GM12878 (cell line): ENCODE data around the gene TMPRSS4. TPM values are rescaled to one million over a fixed set of nuclear protein-coding genes. Genes with fewer than 3 reads are reported as not detected.

Experiments
- ATAC-seq: fragments of 200-7000 bp; cut with Tn5 transposase; 3 replicates; pipeline ENCODE4 v1.9.1; 2020; ENCODE audit warnings: mild to moderate bottlenecking, moderate library complexity
- BruUV-seq: library from RNA; stranded (reverse); fragments of 400-500 nt; replicated peaks from 2 replicates; lab custom pipeline; 2021; lab: Mats Ljungman, UMichigan
- CTCF ChIA-PET: fragments of 300-600 bp; sonication (Branson Sonifier 250); formaldehyde crosslinking; extraction: SDS; loops from one replicate; lab custom pipeline; 2021; ENCODE audit warnings: inconsistent platforms; lab: Yijun Ruan, JAX
- POLR2A ChIA-PET: fragments of 350-600 bp; formaldehyde crosslinking; extraction: SDS; loops from one replicate; lab custom pipeline; 2021; ENCODE audit warnings: inconsistent platforms; lab: Charles Lee
- RAD21 ChIA-PET: fragments of 300-600 bp; sonication (Branson Sonifier 250); formaldehyde crosslinking; loops from one replicate; lab custom pipeline; 2023; ENCODE audit warnings: antibody characterized with exemption; ENCODE audit not compliant: unreplicated experiment; lab: Charles Lee
- SMC1A ChIA-PET: fragments of 300-600 bp; sonication (Branson Sonifier 250); formaldehyde crosslinking; loops from one replicate; lab custom pipeline; 2023; ENCODE audit not compliant: unreplicated experiment, uncharacterized antibody; lab: Charles Lee
- DNase-seq: peaks from one replicate; pipeline ENCODE4 v3.0.0-alpha.2; 2011; ENCODE audit warnings: low read depth, low spot score
- FAIRE-seq: peaks from 3 replicates; lab custom pipeline; 2011; peaks lifted over from hg19 to GRCh38; lab: Jason Lieb, UNC
- H2AFZ ChIP-seq: 2 replicates; pipeline ENCODE4 v1.6.0; 2011; ENCODE audit warnings: low read depth, low read length, control low read depth; ENCODE audit not compliant: control insufficient read depth
- H3K27ac ChIP-seq: 2 replicates; pipeline ENCODE4 v1.5.1; 2011; ENCODE audit warnings: control low read depth; ENCODE audit not compliant: control insufficient read depth, insufficient read depth
- H3K27me3 ChIP-seq, 2 experiments: replicated peaks in 1 of 2; 2 replicates each; pipeline versions ENCODE4 v1.6.0 to v1.6.1; 2011; ENCODE audit warnings: low read length in 1 of 2; ENCODE audit not compliant: control insufficient read depth in 2 of 2, insufficient read depth in 2 of 2
- H3K36me3 ChIP-seq, 2 experiments: 2 replicates each; pipeline ENCODE4 v1.5.1; 2011; ENCODE audit warnings: low read length in 1 of 2; ENCODE audit not compliant: control insufficient read depth in 2 of 2, insufficient read depth in 2 of 2
- H3K4me1 ChIP-seq: 2 replicates; pipeline ENCODE4 v1.6.1; 2011; ENCODE audit warnings: mild to moderate bottlenecking, low read length, moderate library complexity, mixed read lengths; ENCODE audit not compliant: control insufficient read depth, insufficient read depth
- H3K4me2 ChIP-seq: 2 replicates; pipeline ENCODE4 v1.6.0; 2011; ENCODE audit warnings: control low read depth; ENCODE audit not compliant: control insufficient read depth, insufficient read depth
- H3K4me3 ChIP-seq: fragments of 200-600 bp; sonication (generic); 2 replicates; pipeline ENCODE4 v1.5.1; 2016
- H3K79me2 ChIP-seq: 2 replicates; pipeline ENCODE4 v1.6.0; 2011; ENCODE audit warnings: low read length; ENCODE audit not compliant: control insufficient read depth, insufficient read depth
- H3K9ac ChIP-seq: 2 replicates; pipeline ENCODE4 v1.8.0; 2011; ENCODE audit warnings: low read length, control low read depth, mixed read lengths; ENCODE audit not compliant: control insufficient read depth, insufficient read depth
- H3K9me3 ChIP-seq: replicated peaks from 3 replicates; pipeline ENCODE4 v1.5.1; 2011; ENCODE audit warnings: mild to moderate bottlenecking, low read length; ENCODE audit not compliant: control insufficient read depth, insufficient read depth
- H4K20me1 ChIP-seq: 2 replicates; pipeline ENCODE4 v1.6.0; 2011; ENCODE audit not compliant: control insufficient read depth, insufficient read depth
- E4F1 ChIP-seq: fragments of 450-650 bp; IDR thresholded peaks from 2 replicates; pipeline ENCODE4 v1.6.1; 2018; ENCODE audit warnings: borderline replicate concordance, mild to moderate bottlenecking; ENCODE audit not compliant: partially characterized antibody
- HDGF ChIP-seq: fragments of 450-650 bp; IDR thresholded peaks from 2 replicates; pipeline ENCODE4 v1.6.1; 2016; ENCODE audit warnings: antibody characterized with exemption
- POU2F2 ChIP-seq: IDR thresholded peaks from 3 replicates; pipeline ENCODE4 v1.6.1; 2011; ENCODE audit warnings: low read depth, mild to moderate bottlenecking, low read length, borderline replicate concordance
- REST ChIP-seq: IDR thresholded peaks from 2 replicates; pipeline ENCODE4 v1.6.1; 2012; ENCODE audit warnings: mild to moderate bottlenecking, low read depth, low read length
- SUZ12 ChIP-seq: fragments of 200-600 bp; sonication (generic); IDR thresholded peaks from one replicate; pipeline ENCODE4 v1.6.1; 2018; ENCODE audit warnings: antibody characterized with exemption, mild to moderate bottlenecking; ENCODE audit not compliant: unreplicated experiment
- WGBS: methylation state at CpG from one replicate; pipeline ENCODE4 v1.1.6; 2016; ENCODE audit warnings: low lambda C conversion rate; ENCODE audit not compliant: insufficient replicate concordance, insufficient coverage; ENCODE audit errors: missing lambda C conversion rate; 5-methylcytosine and 5-hydroxymethylcytosine counted together
- in situ Hi-C: fragments of 300-500 bp; cut with MboI; formaldehyde crosslinking; loops from 9 replicates; pipeline ENCODE4 v1.14.3; 2018; ENCODE audit warnings: mixed read lengths
- intact Hi-C: fragments of 100-400 bp; cut with micrococcal nuclease; formaldehyde crosslinking; loops from one replicate; pipeline ENCODE4 v1.14.2; 2022; ENCODE audit not compliant: unreplicated experiment
- polyA plus RNA-seq, 11 experiments: library from polyadenylated mRNA; depleted of rRNA in 4 of 11; unstranded in 6 of 11; stranded (reverse) in 5 of 11; fragments of >200 nt; fragmentation: Nextera tagmentation in 4 of 11; fragmentation: Illumina TruSeq in 1 of 11; extraction: Ambion mirVana in 4 of 11; extraction: Trizol in 1 of 11; gene quantifications; 1 replicate in 1 of 11; 2 replicates in 10 of 11; pipeline versions ENCODE4 v1.2.1 to v1.2.3, GENCODE V29; 2011 to 2016; ENCODE audit warnings: inconsistent platforms in 2 of 11, missing spikeins in 2 of 11, low read depth in 1 of 11
- total RNA-seq, 4 experiments: library from RNA; depleted of rRNA in 3 of 4; stranded (reverse); fragments of >200 nt in 3 of 4; fragmentation: Illumina TruSeq in 1 of 4; extraction: Trizol in 1 of 4; gene quantifications; 2 replicates each; pipeline versions ENCODE4 v1.2.1 to v1.2.3, GENCODE V29; 2013 to 2021
- TF ChIP-seq, protein P1 (sequence below): fragments of 450-650 bp; IDR thresholded peaks from 2 replicates; pipeline ENCODE4 v1.6.1; 2016; ENCODE audit warnings: mild to moderate bottlenecking

The TMPRSS4 gene
- total and polyA plus RNA-seq, 10 of the 15 experiments (the other 5 are each of a cell fraction or from before 2014, with no cell fraction given) = 0.14 to 0.26 TPM; not detected in 8

DNA sequence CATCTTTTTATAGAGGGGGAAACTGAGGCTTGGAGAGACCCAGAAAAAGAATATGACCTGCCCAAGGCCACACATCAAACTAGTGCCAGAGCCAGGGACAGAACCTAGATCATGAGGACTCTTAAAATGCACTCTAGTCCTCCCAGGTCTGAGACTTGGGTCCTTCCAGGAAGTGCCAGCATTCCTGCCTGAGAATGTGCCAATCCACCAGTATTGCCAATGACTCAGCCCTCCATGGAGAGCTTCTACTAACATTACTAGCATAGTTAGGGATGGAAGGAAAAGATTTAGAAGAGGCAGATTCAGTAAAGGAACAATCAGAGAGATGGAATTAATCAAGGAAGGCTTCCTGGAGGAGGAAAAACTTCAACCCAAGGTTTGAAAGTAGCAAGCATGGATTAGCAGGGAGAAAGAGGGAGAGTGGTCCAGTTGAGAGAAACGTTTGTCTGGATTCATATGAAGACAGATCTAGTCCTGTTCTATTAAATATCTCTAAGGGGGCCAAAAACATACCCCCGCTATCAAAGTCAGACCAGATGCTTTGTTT lies 30.0 kb downstream of the TMPRSS4 start:
- ChIA-PET SMC1A (no interaction called here), RAD21 (no interaction called here), CTCF (interaction anchor here (0.6 to 0.9 kb wide), 2 partner anchors 9 to 64 kb away, joined by 4 read pairs; no protein-coding TSS in a partner anchor), POLR2A (no interaction called here)
- H3K79me2 ChIP-seq = no peaks in the 10 kb centered on the region
- 13% methylated on average over 2 of the region's 2 CpGs for WGBS
- no TSS peak for BruUV-seq
- in situ Hi-C loops (no loop called here), intact Hi-C loops (no loop called here)
- DNase-seq (no peak), FAIRE-seq (no peak), ATAC-seq (no peak)
- no peak overlapping the region for H3K27ac ChIP-seq
- no peak overlapping the region for H2AFZ ChIP-seq
- H4K20me1 ChIP-seq = no peaks in the 10 kb centered on the region
- no peaks in the 10 kb centered on the region for H3K9me3 ChIP-seq
- H3K27me3 ChIP-seq = peaks cover 0 to 2% of the 10 kb centered on the region in 2 experiments; a peak in 1 of 4 replicates
- H3K4me1 ChIP-seq = no peaks in the 10 kb centered on the region
- no peak overlapping the region for H3K9ac ChIP-seq
- H3K4me2 ChIP-seq = no peak overlapping the region
- TF ChIP-seq HDGF (no peak), SUZ12 (no peak), E4F1 (no peak), REST (no peak), POU2F2 (no peak)
- TF ChIP-seq, protein P1, sequence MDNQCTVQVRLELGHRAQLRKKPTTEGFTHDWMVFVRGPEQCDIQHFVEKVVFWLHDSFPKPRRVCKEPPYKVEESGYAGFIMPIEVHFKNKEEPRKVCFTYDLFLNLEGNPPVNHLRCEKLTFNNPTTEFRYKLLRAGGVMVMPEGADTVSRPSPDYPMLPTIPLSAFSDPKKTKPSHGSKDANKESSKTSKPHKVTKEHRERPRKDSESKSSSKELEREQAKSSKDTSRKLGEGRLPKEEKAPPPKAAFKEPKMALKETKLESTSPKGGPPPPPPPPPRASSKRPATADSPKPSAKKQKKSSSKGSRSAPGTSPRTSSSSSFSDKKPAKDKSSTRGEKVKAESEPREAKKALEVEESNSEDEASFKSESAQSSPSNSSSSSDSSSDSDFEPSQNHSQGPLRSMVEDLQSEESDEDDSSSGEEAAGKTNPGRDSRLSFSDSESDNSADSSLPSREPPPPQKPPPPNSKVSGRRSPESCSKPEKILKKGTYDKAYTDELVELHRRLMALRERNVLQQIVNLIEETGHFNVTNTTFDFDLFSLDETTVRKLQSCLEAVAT = no peak
- no peaks in the 10 kb centered on the region for H3K36me3 ChIP-seq
- no peak overlapping the region for H3K4me3 ChIP-seq
